Measurements from ENCODE around the gene LAMC1. TPM values are rescaled to one million over a fixed set of nuclear protein-coding genes. Genes with fewer than 3 reads are reported as not detected.

LAMC1 gene
- total RNA-seq, 1 experiment from 2014 or later, result 113 TPM

DNA sequence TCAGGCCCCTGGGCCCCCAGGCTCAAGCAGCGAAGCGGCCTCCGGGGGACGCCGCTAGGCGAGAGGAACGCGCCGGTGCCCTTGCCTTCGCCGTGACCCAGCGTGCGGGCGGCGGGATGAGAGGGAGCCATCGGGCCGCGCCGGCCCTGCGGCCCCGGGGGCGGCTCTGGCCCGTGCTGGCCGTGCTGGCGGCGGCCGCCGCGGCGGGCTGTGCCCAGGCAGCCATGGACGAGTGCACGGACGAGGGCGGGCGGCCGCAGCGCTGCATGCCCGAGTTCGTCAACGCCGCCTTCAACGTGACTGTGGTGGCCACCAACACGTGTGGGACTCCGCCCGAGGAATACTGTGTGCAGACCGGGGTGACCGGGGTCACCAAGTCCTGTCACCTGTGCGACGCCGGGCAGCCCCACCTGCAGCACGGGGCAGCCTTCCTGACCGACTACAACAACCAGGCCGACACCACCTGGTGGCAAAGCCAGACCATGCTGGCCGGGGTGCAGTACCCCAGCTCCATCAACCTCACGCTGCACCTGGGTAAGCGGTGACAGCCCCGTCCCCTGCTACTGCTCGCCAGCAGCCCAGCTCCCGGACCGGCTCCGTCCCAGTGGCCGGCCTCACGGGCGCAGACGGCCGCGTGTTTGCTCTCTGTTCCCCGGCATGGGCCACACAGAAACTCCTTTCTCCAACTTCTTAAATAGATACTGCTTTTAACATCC lies 539 bp downstream of the LAMC1 start:
- BruUV-seq (replicated peaks), result no TSS peak
- TF ChIP-seq, protein P1, sequence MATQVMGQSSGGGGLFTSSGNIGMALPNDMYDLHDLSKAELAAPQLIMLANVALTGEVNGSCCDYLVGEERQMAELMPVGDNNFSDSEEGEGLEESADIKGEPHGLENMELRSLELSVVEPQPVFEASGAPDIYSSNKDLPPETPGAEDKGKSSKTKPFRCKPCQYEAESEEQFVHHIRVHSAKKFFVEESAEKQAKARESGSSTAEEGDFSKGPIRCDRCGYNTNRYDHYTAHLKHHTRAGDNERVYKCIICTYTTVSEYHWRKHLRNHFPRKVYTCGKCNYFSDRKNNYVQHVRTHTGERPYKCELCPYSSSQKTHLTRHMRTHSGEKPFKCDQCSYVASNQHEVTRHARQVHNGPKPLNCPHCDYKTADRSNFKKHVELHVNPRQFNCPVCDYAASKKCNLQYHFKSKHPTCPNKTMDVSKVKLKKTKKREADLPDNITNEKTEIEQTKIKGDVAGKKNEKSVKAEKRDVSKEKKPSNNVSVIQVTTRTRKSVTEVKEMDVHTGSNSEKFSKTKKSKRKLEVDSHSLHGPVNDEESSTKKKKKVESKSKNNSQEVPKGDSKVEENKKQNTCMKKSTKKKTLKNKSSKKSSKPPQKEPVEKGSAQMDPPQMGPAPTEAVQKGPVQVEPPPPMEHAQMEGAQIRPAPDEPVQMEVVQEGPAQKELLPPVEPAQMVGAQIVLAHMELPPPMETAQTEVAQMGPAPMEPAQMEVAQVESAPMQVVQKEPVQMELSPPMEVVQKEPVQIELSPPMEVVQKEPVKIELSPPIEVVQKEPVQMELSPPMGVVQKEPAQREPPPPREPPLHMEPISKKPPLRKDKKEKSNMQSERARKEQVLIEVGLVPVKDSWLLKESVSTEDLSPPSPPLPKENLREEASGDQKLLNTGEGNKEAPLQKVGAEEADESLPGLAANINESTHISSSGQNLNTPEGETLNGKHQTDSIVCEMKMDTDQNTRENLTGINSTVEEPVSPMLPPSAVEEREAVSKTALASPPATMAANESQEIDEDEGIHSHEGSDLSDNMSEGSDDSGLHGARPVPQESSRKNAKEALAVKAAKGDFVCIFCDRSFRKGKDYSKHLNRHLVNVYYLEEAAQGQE (IDR thresholded peaks at IDR 0.05; ENCODE audit: insufficient read depth in 1 of 2, low read depth in 2 of 2, low read length in 1 of 2), result no peak
- TF ChIP-seq SIN3A (IDR thresholded peaks at IDR 0.05; ENCODE audit: borderline replicate concordance, insufficient read depth, low read depth, low read length) (0 out of 2 replicates have a peak, but pooled peaks have one; percentile 31), TCF7L2 (IDR thresholded peaks at IDR 0.05; ENCODE audit: low read depth, low read length) (peak; percentile 49; the same call in 1 of the 2 replicates)
- TF ChIP-seq, protein P2, sequence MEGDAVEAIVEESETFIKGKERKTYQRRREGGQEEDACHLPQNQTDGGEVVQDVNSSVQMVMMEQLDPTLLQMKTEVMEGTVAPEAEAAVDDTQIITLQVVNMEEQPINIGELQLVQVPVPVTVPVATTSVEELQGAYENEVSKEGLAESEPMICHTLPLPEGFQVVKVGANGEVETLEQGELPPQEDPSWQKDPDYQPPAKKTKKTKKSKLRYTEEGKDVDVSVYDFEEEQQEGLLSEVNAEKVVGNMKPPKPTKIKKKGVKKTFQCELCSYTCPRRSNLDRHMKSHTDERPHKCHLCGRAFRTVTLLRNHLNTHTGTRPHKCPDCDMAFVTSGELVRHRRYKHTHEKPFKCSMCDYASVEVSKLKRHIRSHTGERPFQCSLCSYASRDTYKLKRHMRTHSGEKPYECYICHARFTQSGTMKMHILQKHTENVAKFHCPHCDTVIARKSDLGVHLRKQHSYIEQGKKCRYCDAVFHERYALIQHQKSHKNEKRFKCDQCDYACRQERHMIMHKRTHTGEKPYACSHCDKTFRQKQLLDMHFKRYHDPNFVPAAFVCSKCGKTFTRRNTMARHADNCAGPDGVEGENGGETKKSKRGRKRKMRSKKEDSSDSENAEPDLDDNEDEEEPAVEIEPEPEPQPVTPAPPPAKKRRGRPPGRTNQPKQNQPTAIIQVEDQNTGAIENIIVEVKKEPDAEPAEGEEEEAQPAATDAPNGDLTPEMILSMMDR (IDR thresholded peaks at IDR 0.05), result peak; percentile 80
- ATAC-seq, result peak; percentile 87
- peak overlapping the region; percentile 81 for H3K27ac ChIP-seq (ENCODE audit: low read length)
- ChIA-PET POLR2A (no interaction called here), CTCF (interaction anchor here (1.6 kb wide), 1 partner anchor 61 kb away, joined by 5 read pairs; no protein-coding TSS in a partner anchor)
- no peak for DNase-seq (ENCODE audit: low read depth, low spot score)
- in situ Hi-C loops (cut with HindIII; ENCODE audit: low pct_unique_long_range_greater_than_20kb, low sequenced_read_pairs), result no loop called here
- H3K4me3 ChIP-seq (ENCODE audit: low read depth in 2 of 2, low read length in 2 of 2), result peak overlapping the region; percentile 61 to 83
- H3K36me3 ChIP-seq (ENCODE audit: control insufficient read depth, insufficient read depth, low read length), result peaks cover 3% of the 10 kb centered on the region; the same call in 1 of the 2 replicates
- H3K4me1 ChIP-seq (ENCODE audit: control insufficient read depth, insufficient read depth, low read length), result peaks cover 53% of the 10 kb centered on the region
- H3K9me3 ChIP-seq (ENCODE audit: control insufficient read depth, insufficient read depth, low read depth, low read length), result no peaks in the 10 kb centered on the region
- no peaks in the 10 kb centered on the region for H3K27me3 ChIP-seq (ENCODE audit: control insufficient read depth, insufficient read depth, low read length)
- intact Hi-C loops (cut with micrococcal nuclease; ENCODE audit: unreplicated experiment), result loop anchor here (1.0 kb wide), 1 partner anchor 61 kb away; no protein-coding TSS in a partner anchor

DNA sequence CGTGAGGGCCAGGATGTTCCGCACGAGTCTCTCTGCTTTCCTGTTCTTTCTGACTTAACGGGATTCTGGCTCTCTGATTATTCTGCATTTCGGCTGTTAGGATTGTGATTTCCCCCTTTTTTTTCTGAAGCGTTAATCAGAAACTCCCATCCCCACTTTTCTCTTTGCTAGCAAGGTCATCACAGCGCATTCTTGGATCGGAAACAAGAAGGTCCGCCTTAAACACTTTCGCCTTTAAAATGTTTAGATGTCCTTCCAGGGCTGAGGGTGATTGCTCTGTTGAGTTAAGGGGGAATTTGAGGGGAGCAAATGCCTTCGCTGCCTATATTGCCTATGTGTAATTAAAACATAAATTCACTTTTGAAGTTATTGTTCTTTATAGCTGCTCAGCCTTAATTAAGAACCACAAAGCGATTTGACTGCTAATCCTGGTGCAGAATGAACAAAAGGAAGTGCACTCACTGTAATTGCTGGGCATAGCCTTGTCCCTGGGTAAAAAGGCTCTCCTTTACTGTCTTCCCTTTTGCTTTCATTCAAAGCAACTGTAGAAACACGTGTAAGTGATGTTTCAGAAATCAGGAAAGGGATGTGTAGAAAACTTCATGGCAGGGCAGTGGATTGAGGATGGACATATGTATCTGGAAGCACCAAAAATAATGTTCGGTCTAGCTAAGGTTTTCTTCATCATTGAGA lies 1.2 kb downstream of the LAMC1 start:
- intact Hi-C loops (cut with micrococcal nuclease; ENCODE audit: unreplicated experiment), result loop anchor here (1.0 kb wide), 1 partner anchor 62 kb away; no protein-coding TSS in a partner anchor
- in situ Hi-C loops (cut with HindIII; ENCODE audit: low pct_unique_long_range_greater_than_20kb, low sequenced_read_pairs), result no loop called here
- no peak for ATAC-seq
- DNase-seq (ENCODE audit: low read depth, low spot score), result no peak
- TF ChIP-seq SIN3A (IDR thresholded peaks at IDR 0.05; ENCODE audit: borderline replicate concordance, insufficient read depth, low read depth, low read length), result no peak; the same call in 1 of the 2 replicates
- H3K4me3 ChIP-seq (ENCODE audit: low read depth in 2 of 2, low read length in 2 of 2), result peak overlapping the region; percentile 61 to 83
- H3K27me3 ChIP-seq (ENCODE audit: control insufficient read depth, insufficient read depth, low read length), result no peaks in the 10 kb centered on the region
- BruUV-seq (replicated peaks), result TSS peak; percentile 70
- ChIA-PET CTCF (interaction anchor here (1.6 kb wide), 1 partner anchor 62 kb away, joined by 5 read pairs; no protein-coding TSS in a partner anchor), POLR2A (no interaction called here)
- peaks cover 51% of the 10 kb centered on the region for H3K4me1 ChIP-seq (ENCODE audit: control insufficient read depth, insufficient read depth, low read length)
- no peaks in the 10 kb centered on the region for H3K9me3 ChIP-seq (ENCODE audit: control insufficient read depth, insufficient read depth, low read depth, low read length)
- peak overlapping the region; percentile 81 for H3K27ac ChIP-seq (ENCODE audit: low read length)
- peaks cover 3% of the 10 kb centered on the region; the same call in 1 of the 2 replicates for H3K36me3 ChIP-seq (ENCODE audit: control insufficient read depth, insufficient read depth, low read length)

Data from Panc1 (cell line).